ENCODE measurements around the gene STAP2.
"Not testable (repeated sequence)": the region's sequence is repeated elsewhere in the genome, so short reads cannot be mapped to it uniquely, and the experiment has no call there.

Gene STAP2

DNA sequence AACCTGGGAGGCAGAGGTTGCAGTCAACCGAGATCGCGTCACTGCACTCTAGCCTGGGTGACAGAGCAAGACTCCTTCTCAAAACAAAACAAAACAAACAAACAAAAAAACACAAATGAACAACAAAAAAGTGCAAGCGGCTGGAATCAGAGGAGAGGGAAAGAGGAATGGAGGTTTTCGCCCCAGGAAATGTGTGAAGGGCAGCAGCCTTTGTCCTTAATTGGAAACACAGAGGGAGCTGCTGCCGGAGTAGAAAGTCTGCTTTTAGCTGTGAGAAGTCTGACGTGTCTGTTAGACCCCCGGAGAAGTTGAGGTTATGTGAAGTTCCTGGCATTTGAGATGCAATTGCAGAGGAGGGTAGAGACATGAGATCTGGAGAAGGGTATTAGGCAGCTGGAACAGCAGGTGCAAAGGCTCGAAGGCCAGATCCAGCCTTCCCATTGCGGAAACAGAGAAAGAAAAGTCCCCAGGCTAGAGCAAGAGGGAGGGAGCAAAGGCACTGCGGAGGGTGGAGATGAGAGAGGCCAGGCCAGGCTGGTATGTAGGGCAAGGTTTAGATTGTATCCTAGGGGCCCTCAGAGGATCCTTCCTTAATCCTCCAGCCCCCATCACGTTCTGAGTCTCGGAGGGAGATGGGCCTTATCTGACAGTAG is 36.9 kb downstream of the STAP2 start:
- DNase-seq (ENCODE audit: low read depth in 2 of 2) = no peak

GRCh38 chr19:4300589-4300988 is 38.0 kb downstream of the STAP2 start:
- DNase-seq (ENCODE audit: low read depth in 2 of 2) = no peak

DNA sequence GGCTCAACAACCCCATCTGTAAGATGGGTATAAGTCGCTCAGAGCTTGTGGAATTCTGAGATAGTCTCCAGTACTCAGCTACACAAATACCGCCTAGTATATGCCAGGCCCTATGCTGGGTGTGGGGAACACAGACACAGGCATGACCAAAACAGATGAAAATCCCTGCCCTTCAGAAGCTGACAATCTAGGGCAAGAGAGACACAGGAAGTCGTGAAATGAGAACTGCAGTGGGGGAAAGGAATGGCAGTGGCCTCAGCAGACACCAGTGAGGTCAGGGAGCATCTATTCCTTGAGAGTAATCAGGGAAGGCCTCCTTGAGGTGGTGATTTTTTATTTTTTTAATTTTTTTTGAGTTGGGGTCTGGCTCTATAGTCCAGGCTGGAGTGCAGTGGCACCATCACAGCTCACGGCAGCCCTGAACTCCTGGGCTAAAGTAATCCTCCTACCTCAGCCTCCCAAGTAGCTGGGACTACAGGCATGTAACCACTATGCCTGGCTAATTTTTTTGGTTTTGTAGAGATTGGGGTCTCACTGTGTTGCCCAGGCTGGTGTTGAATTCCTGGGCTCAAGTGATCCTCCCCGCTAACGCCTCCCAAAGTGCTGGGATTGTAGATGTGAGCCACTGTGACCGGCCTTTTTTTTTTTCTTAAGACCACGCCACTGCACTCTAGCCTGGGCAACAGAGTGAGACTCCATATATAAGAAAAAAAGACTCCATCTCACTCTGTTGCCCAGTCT is 39.6 kb downstream of the STAP2 start:
- DNase-seq (ENCODE audit: low read depth in 2 of 2) = no peak

- DNase-seq (ENCODE audit: low read depth in 2 of 2) = peak in 1 of 2 donors; percentile 40
Measured at GRCh38 chr19:4297901-4298809, 40.5 kb downstream of the STAP2 start.

DNA sequence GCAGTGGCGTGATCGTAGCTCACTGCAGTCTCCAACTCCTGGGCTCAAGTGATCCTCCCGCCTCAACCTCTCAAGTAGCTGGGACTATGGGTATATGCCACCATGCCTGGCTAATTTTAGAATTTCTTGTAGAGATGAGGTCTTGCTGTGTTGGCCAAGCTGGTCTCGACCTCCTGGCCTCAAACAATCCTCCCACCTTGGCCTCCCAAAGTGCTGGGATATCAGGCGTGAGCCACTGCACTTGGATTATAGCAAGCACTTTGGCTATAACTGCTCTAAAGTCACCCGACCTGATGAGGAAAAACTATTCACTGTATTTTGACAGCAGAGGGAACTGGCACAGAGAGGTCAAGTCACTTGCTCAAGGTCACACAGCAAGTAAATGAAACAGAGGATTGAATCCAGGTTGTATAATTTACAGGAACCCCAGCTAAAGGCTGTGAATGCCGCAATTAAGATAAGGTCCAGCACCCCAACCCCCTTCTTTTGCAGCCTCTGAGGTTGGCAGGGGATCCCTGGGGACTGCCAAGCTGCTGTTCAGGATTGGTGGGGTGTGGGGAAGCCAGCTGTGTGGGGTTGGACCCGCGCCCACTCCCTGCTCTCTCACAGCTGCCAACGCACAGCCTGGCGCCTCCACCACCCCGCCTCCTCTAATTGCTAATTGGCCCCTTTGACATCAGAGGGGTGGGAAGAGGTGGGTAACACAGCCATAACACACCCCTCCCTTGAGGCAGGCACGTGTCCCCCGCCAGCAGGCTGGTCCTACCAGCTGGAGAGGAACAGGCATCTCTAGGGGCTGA is 42.5 kb downstream of the STAP2 start:
- no peak for DNase-seq (ENCODE audit: low read depth in 2 of 2)

DNA sequence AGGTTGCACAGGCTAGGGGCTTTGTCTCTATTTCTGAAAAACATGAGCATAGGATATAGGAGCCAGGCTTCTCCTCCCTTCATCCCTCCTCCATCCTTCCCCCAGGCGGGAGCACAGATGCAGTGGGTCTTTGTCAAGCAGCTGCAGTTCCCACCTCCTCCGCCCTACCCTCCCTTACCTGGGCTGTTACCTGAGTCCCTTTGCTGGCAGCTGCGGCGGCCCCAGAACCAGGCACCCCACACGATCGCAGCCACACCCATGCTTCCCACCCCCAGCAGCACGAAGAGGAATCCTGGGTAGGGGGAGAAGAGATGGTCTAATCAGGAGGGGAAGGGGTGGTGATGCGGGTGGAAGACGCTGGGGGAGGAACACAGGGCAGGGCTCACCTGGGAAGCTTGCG is 44.2 kb downstream of the STAP2 start:
- DNase-seq (ENCODE audit: low read depth in 2 of 2) = no peak

- DNase-seq (ENCODE audit: low read depth in 2 of 2) = no peak
Measured at GRCh38 chr19:4292515-4292914, 46.1 kb downstream of the STAP2 start.

- DNase-seq (ENCODE audit: low read depth in 2 of 2) = no peak
Measured at GRCh38 chr19:4291184-4291732, 47.4 kb downstream of the STAP2 start.

DNA sequence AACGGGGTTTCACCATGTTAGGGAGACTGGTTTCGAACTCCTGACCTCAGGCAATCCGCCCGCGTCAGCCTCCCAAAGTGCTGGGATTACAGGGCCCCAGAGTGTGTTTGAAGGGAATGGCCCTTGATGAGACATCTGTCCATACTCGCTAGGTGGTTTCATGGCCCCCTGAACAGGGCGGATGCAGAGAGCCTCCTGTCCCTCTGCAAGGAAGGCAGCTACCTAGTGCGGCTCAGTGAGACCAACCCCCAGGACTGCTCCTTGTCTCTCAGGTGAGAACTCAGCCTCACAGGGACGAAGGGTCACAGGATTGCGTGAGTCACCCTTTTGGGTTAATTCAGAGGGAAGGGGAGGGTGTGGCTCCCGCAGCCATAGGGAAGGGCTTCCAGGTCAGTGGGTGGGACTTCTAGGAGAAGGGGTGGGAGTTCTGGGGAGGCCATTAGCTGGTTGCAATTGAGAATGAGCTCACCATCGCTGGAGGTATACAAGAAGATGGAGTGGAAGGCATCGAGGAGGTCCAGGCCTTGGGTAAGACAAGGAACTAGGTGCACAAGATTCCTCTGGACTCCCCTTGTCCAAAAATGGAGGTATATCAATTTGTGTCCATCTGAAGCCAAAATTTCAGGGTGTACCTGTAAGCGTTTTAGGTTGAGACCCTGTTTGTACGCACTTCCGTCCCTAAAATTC is 50.4 kb downstream of the STAP2 start:
- no peak for DNase-seq (ENCODE audit: low read depth in 2 of 2)

- not testable (repeated sequence) for DNase-seq (ENCODE audit: low read depth in 2 of 2)
Measured at GRCh38 chr19:4286141-4286540, 52.5 kb downstream of the STAP2 start.

DNA sequence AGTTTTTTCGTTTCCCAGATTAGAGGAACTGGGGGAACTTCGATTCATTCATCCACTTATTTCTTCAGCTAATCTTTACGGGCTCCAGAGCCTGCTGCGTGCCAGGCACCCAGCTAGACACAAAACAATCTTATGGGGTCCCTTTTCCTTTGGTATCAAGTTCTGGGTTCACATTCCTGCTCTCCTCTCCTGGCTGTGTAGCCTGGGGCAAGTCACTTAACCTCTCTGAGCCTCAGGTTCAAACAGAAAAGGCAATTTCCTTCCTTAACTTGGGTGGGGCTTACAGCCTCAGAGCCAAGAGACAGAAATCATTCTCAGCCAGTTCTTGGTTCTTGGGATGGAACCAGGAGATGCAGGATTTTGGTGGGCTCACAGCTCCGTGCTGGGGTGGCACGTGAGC is 53.7 kb downstream of the STAP2 start:
- no peak for DNase-seq (ENCODE audit: low read depth in 2 of 2)

GRCh38 chr19:4284176-4284958 is 54.3 kb downstream of the STAP2 start:
- no peak for DNase-seq (ENCODE audit: low read depth in 2 of 2)

GRCh38 chr19:4279530-4280422 is 58.9 kb downstream of the STAP2 start:
- no peak for DNase-seq (ENCODE audit: low read depth in 2 of 2)

- no peak for DNase-seq (ENCODE audit: low read depth in 2 of 2)
Measured at GRCh38 chr19:4279267-4279529, 59.4 kb downstream of the STAP2 start.

DNA sequence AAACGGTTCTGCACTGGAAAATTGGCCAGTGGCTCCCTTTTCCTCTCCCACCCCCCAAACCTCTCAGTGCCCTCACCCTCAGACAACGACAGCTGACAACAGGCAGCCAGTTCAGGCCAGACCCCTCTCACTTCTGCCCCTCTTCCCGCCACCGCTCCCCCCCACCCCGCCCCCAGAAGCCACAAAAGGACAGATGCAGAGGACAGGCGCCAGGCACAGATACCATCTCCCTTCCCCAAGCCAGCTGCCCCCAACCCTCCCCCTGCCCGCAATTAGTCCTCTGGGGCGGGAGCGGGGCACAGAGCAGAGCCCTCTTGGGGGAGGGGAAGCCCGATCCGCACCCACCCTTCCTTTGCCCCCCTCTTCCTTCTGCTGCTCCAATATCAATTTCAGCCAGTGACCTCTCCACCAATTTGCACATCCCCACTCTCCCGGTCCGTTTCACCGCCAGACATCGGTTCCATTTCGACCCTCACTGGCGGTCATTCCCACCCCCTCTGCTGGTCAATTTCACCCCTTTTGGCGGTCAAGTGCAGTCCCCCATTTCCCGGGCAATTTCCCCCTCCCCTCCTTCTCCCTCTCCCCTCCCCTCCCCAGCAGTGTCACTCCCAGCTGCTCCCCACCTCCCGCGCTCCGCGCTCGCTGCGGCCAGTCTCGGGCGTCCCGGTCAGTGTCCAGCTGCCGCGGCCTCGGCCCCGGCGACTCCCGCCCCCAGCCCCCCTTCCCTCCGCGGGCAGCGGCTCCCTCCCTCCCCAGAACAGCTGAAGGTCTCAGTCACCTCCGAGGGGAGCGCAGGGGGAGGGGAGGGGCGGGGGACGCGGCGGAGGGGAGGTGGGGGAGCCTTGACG is 60.0 kb downstream of the STAP2 start, which contains the start of gene SHD:
SHD (plus strand) TSS at position 848 of the 848 bp plus-strand sequence. CDS start 798 bp downstream, outside the sequence.
- DNase-seq (ENCODE audit: low read depth in 2 of 2) = no peak

DNA sequence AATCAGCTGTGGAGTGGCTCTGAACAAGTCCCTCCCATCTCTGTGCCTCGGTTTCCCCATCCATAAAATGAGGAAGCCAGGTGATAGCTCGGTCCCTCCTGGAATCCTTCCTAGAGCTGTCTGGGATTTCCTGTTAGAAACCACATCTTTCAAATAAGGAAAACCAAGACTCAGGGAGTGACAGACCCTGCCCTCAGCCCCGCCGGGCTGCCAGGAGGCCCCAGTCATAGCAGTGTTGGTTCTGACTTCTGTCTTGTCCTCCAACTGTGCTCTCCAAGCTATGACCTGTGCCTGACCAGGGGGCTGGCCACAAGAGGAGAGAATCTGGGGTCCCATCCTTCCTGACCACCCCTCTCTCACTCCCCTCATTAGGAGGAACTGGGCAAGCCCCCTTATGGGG is 60.6 kb downstream of the STAP2 start:
- no peak for DNase-seq (ENCODE audit: low read depth in 2 of 2)

- DNase-seq (ENCODE audit: low read depth in 2 of 2) = no peak
Measured at GRCh38 chr19:4277191-4277696, 61.4 kb downstream of the STAP2 start.

- DNase-seq (ENCODE audit: low read depth in 2 of 2) = not testable (repeated sequence)
Measured at GRCh38 chr19:4274321-4274686, 64.3 kb downstream of the STAP2 start.
